HL-60 (cell line): Measurements from ENCODE around the gene CTDNEP1.

Experiments
- DNase-seq, 2 experiments: peaks; one replicate each; pipeline ENCODE4 v3.0.0-alpha.2; 2010 to 2020; ENCODE audit warnings: low read depth in 1 of 2, low spot score in 1 of 2
- H3K27ac ChIP-seq: fragments of 250-450 bp; sonication (Bioruptor Pico); replicated peaks from 2 replicates; pipeline ENCODE4 v1.5.1; 2020; ENCODE audit warnings: mild to moderate bottlenecking, moderate library complexity
- H3K27me3 ChIP-seq: fragments of 250-450 bp; sonication (Bioruptor Pico); 2 replicates; pipeline ENCODE4 v1.5.1; 2021; ENCODE audit warnings: mild to moderate bottlenecking, moderate library complexity; ENCODE audit not compliant: insufficient read depth, poor library complexity, severe bottlenecking
- H3K4me3 ChIP-seq: replicated peaks from 2 replicates; pipeline ENCODE4 v1.5.1; 2011; ENCODE audit warnings: mild to moderate bottlenecking, control low read depth, low read length; ENCODE audit not compliant: insufficient read depth
- CTCF ChIP-seq: IDR thresholded peaks from one replicate; pipeline ENCODE4 v1.5.1; 2011; ENCODE audit warnings: low read length, control low read depth, inconsistent platforms; ENCODE audit not compliant: insufficient read depth
- GABPA ChIP-seq: IDR thresholded peaks from 2 replicates; pipeline ENCODE4 v1.6.1; 2012; ENCODE audit warnings: low read depth
- POLR2AphosphoS5 ChIP-seq: IDR thresholded peaks from 2 replicates; pipeline ENCODE4 v1.6.1; 2012; ENCODE audit warnings: low read depth
- REST ChIP-seq: IDR thresholded peaks from 2 replicates; pipeline ENCODE4 v1.6.1; 2012; ENCODE audit warnings: low read depth; ENCODE audit not compliant: insufficient replicate concordance
- SPI1 ChIP-seq: IDR thresholded peaks from 2 replicates; pipeline ENCODE4 v1.6.1; 2012; ENCODE audit warnings: low read depth, mild to moderate bottlenecking, borderline replicate concordance

CTDNEP1 gene

GRCh38 chr17:7260651-7261378 lies 9.3 kb upstream of the CTDNEP1 start:
- no peak overlapping the region for H3K4me3 ChIP-seq
- H3K27ac ChIP-seq: no peak overlapping the region
- no peak for DNase-seq

GRCh38 chr17:7260151-7260550 lies 8.6 kb upstream of the CTDNEP1 start:
- no peak for DNase-seq
- no peak overlapping the region for H3K4me3 ChIP-seq
- no peak for TF ChIP-seq POLR2AphosphoS5
- no peak for TF ChIP-seq CTCF
- TF ChIP-seq SPI1: no peak
- TF ChIP-seq REST: no peak
- TF ChIP-seq GABPA: no peak
- H3K27me3 ChIP-seq: peaks cover 2% of the 10 kb centered on the region
- H3K27ac ChIP-seq: no peak overlapping the region

More at GRCh38 chr17:7260651-7261378, 9.3 kb upstream of the CTDNEP1 start:
- H3K27me3 ChIP-seq: peaks cover 2% of the 10 kb centered on the region
- TF ChIP-seq REST (no peak), CTCF (no peak), POLR2AphosphoS5 (0 out of 2 replicates have a peak, but pooled peaks have one; percentile 13), SPI1 (no peak), GABPA (no peak)

- H3K27me3 ChIP-seq: peaks cover 2% of the 10 kb centered on the region
- TF ChIP-seq CTCF: no peak
- TF ChIP-seq REST: no peak
- no peak overlapping the region for H3K4me3 ChIP-seq
- H3K27ac ChIP-seq: no peak overlapping the region
- no peak for DNase-seq
Observed at GRCh38 chr17:7259555-7259889, 8.0 kb upstream of the CTDNEP1 start.
